Measurements from ENCODE around the gene PEX7. TPM values are rescaled to one million over a fixed set of nuclear protein-coding genes. Genes with fewer than 3 reads are reported as not detected.
"Not testable (repeated sequence)": the region's sequence is repeated elsewhere in the genome, so short reads cannot be mapped to it uniquely, and the experiment has no call there.

PEX7 gene
- total RNA-seq, 2 experiments from 2014 or later: 5.4 to 6.4 TPM

- ChIA-PET POLR2A (no interaction called here), CTCF (interaction anchor here (1.3 kb wide), 1 partner anchor 100 kb away, joined by 5 read pairs; no protein-coding TSS in a partner anchor)
- Mint-ChIP-seq H3K27ac (no peak overlapping the region), H3K36me3 (peaks cover 2% of the 10 kb centered on the region), H3K9me3 (peaks cover 19% of the 10 kb centered on the region), H3K27me3 (peaks cover 19% of the 10 kb centered on the region), H3K4me3 (no peak overlapping the region), H3K4me1 (ENCODE audit: low read depth) (no peaks in the 10 kb centered on the region)
- no peak for DNase-seq
- intact Hi-C loops (cut with micrococcal nuclease): no loop called here
These were observed 122.7 kb downstream of the PEX7 start for GRCh38 chr6:136945072-136945471.

- ChIA-PET CTCF (interaction anchor here (1.3 kb wide), 1 partner anchor 101 kb away, joined by 5 read pairs; no protein-coding TSS in a partner anchor), POLR2A (no interaction called here)
- Mint-ChIP-seq H3K36me3 (peaks cover 2% of the 10 kb centered on the region), H3K9me3 (peaks cover 15% of the 10 kb centered on the region), H3K27ac (no peak overlapping the region), H3K27me3 (peaks cover 19% of the 10 kb centered on the region), H3K4me1 (ENCODE audit: low read depth) (no peaks in the 10 kb centered on the region), H3K4me3 (no peak overlapping the region)
- no peak for DNase-seq
- intact Hi-C loops (cut with micrococcal nuclease): no loop called here
These were observed 123.3 kb downstream of the PEX7 start for GRCh38 chr6:136945711-136946121.

GRCh38 chr6:136947037-136947436 lies 124.6 kb downstream of the PEX7 start:
- peaks cover 2% of the 10 kb centered on the region for H3K36me3 Mint-ChIP-seq
- H3K4me1 Mint-ChIP-seq (ENCODE audit: low read depth): no peaks in the 10 kb centered on the region
- peaks cover 19% of the 10 kb centered on the region for H3K27me3 Mint-ChIP-seq
- intact Hi-C loops (cut with micrococcal nuclease): no loop called here
- CTCF ChIA-PET: no interaction called here
- H3K27ac Mint-ChIP-seq: no peak overlapping the region
- POLR2A ChIA-PET: no interaction called here
- no peak for DNase-seq
- H3K9me3 Mint-ChIP-seq: peaks cover 5% of the 10 kb centered on the region
- H3K4me3 Mint-ChIP-seq: no peak overlapping the region

- CTCF ChIA-PET; DNase-seq; intact Hi-C loops (cut with micrococcal nuclease); H3K4me1 Mint-ChIP-seq (ENCODE audit: low read depth); H3K4me3 Mint-ChIP-seq; H3K9me3 Mint-ChIP-seq; H3K36me3 Mint-ChIP-seq; POLR2A ChIA-PET; H3K27ac Mint-ChIP-seq: not testable (repeated sequence)
- peaks cover 12% of the 10 kb centered on the region for H3K27me3 Mint-ChIP-seq
These were observed 127.6 kb downstream of the PEX7 start for GRCh38 chr6:136949957-136950356.

GRCh38 chr6:136950436-136951126 lies 128.2 kb downstream of the PEX7 start:
- DNase-seq: no peak
- Mint-ChIP-seq H3K4me1 (ENCODE audit: low read depth) (no peaks in the 10 kb centered on the region), H3K27me3 (peaks cover 12% of the 10 kb centered on the region), H3K4me3 (no peak overlapping the region), H3K27ac (no peak overlapping the region), H3K36me3 (peaks cover 2% of the 10 kb centered on the region), H3K9me3 (peaks cover 3% of the 10 kb centered on the region)
- POLR2A ChIA-PET: no interaction called here
- CTCF ChIA-PET: no interaction called here
- intact Hi-C loops (cut with micrococcal nuclease): no loop called here

- ChIA-PET CTCF (no interaction called here), POLR2A (no interaction called here)
- peaks cover 14% of the 10 kb centered on the region for H3K27me3 Mint-ChIP-seq
- H3K27ac Mint-ChIP-seq: no peak overlapping the region
- H3K4me3 Mint-ChIP-seq: no peak overlapping the region
- peaks cover 3% of the 10 kb centered on the region for H3K9me3 Mint-ChIP-seq
- no peak for DNase-seq
- H3K4me1 Mint-ChIP-seq (ENCODE audit: low read depth): no peaks in the 10 kb centered on the region
- peaks cover 2% of the 10 kb centered on the region for H3K36me3 Mint-ChIP-seq
- intact Hi-C loops (cut with micrococcal nuclease): no loop called here
These were observed 130.4 kb downstream of the PEX7 start for GRCh38 chr6:136952714-136953260.

- Mint-ChIP-seq H3K9me3 (no peaks in the 10 kb centered on the region), H3K36me3 (no peaks in the 10 kb centered on the region), H3K4me1 (ENCODE audit: low read depth) (no peaks in the 10 kb centered on the region), H3K27me3 (peaks cover 20% of the 10 kb centered on the region), H3K27ac (no peak overlapping the region), H3K4me3 (no peak overlapping the region)
- ChIA-PET CTCF (no interaction called here), POLR2A (no interaction called here)
- DNase-seq: no peak
- intact Hi-C loops (cut with micrococcal nuclease): no loop called here
These were observed 132.7 kb downstream of the PEX7 start for GRCh38 chr6:136955123-136955522.

- Mint-ChIP-seq H3K27ac (no peak overlapping the region), H3K9me3 (no peaks in the 10 kb centered on the region), H3K4me1 (ENCODE audit: low read depth) (no peaks in the 10 kb centered on the region), H3K36me3 (no peaks in the 10 kb centered on the region), H3K4me3 (no peak overlapping the region), H3K27me3 (peaks cover 22% of the 10 kb centered on the region)
- no peak for DNase-seq
- intact Hi-C loops (cut with micrococcal nuclease): no loop called here
- ChIA-PET CTCF (interaction anchor here (0.6 to 1.2 kb wide), 2 partner anchors 10 to 14 kb away, joined by 3 read pairs; no protein-coding TSS in a partner anchor), POLR2A (no interaction called here)
These were observed 134.5 kb downstream of the PEX7 start for GRCh38 chr6:136956590-136957544.

- intact Hi-C loops (cut with micrococcal nuclease): no loop called here
- no peak for DNase-seq
- Mint-ChIP-seq H3K36me3 (no peaks in the 10 kb centered on the region), H3K27ac (no peak overlapping the region), H3K4me1 (ENCODE audit: low read depth) (no peaks in the 10 kb centered on the region), H3K9me3 (no peaks in the 10 kb centered on the region), H3K4me3 (no peak overlapping the region), H3K27me3 (peaks cover 24% of the 10 kb centered on the region)
- ChIA-PET POLR2A (no interaction called here), CTCF (no interaction called here)
These were observed 135.8 kb downstream of the PEX7 start for GRCh38 chr6:136958168-136958567.

- H3K27me3 Mint-ChIP-seq: peaks cover 24% of the 10 kb centered on the region
- H3K9me3 Mint-ChIP-seq: no peaks in the 10 kb centered on the region
- H3K27ac Mint-ChIP-seq: no peak overlapping the region
- H3K36me3 Mint-ChIP-seq: no peaks in the 10 kb centered on the region
- ChIA-PET POLR2A (no interaction called here), CTCF (interaction anchor here (1.1 to 1.7 kb wide), 2 partner anchors 9 to 116 kb away, joined by 3 to 6 read pairs; no protein-coding TSS in a partner anchor)
- H3K4me1 Mint-ChIP-seq (ENCODE audit: low read depth): no peaks in the 10 kb centered on the region
- intact Hi-C loops (cut with micrococcal nuclease): no loop called here
- no peak overlapping the region for H3K4me3 Mint-ChIP-seq
- no peak for DNase-seq
These were observed 137.1 kb downstream of the PEX7 start for GRCh38 chr6:136959471-136959891.

- intact Hi-C loops (cut with micrococcal nuclease); H3K36me3 Mint-ChIP-seq; H3K4me1 Mint-ChIP-seq (ENCODE audit: low read depth); DNase-seq; POLR2A ChIA-PET; H3K4me3 Mint-ChIP-seq; H3K27ac Mint-ChIP-seq; H3K9me3 Mint-ChIP-seq: not testable (repeated sequence)
- H3K27me3 Mint-ChIP-seq: peaks cover 24% of the 10 kb centered on the region
- CTCF ChIA-PET: interaction anchor here (1.1 to 1.7 kb wide), 2 partner anchors 9 to 116 kb away, joined by 3 to 6 read pairs; no protein-coding TSS in a partner anchor
These were observed 137.5 kb downstream of the PEX7 start for GRCh38 chr6:136959935-136960334.

GRCh38 chr6:136960781-136961180 lies 138.4 kb downstream of the PEX7 start:
- H3K27me3 Mint-ChIP-seq: peaks cover 22% of the 10 kb centered on the region
- POLR2A ChIA-PET: no interaction called here
- intact Hi-C loops (cut with micrococcal nuclease): no loop called here
- CTCF ChIA-PET: no interaction called here
- no peaks in the 10 kb centered on the region for H3K4me1 Mint-ChIP-seq (ENCODE audit: low read depth)
- no peak overlapping the region for H3K4me3 Mint-ChIP-seq
- DNase-seq: no peak
- no peaks in the 10 kb centered on the region for H3K36me3 Mint-ChIP-seq
- H3K27ac Mint-ChIP-seq: no peak overlapping the region
- H3K9me3 Mint-ChIP-seq: no peaks in the 10 kb centered on the region
